ENCODE data around the gene SLBP.

The SLBP gene

DNA sequence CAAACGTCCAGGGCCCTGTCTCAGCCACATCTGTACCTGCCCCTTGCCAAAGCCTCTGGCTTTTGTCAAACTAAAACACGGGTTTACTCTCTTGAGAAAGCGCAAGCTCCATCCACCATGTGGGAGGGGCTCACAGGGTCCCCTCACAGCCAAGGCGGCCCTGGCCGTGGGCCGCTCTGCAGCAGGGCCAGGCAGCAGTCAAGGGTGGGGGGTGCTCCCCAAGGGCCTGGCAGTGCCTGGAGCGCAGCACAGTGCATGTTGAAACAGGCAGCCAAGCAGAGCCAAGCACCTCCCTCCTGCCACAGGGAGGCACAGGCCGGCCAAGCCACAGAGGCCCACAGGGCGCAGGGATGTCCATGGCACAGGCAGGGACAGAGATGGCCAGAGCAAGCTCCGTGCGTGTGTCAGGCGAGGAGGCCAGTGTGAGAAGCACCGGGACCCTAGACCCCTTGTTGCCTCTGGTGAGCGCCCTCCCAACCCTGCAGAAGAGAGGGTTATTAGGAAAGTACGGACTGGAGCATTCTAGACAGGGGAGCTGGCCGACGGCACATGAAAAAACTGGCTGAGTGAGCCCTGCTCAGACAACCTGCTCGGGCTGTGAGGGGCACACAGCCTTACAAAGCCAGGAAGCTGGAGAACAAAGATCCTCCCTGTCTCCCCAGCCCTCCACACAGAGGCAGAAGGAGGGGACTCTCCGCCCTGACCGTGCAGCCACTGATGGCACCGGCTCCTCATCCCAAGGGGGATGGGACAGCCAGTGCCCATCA, 67.0 kb downstream of the SLBP start:
- peak; percentile 31 for DNase-seq

DNA sequence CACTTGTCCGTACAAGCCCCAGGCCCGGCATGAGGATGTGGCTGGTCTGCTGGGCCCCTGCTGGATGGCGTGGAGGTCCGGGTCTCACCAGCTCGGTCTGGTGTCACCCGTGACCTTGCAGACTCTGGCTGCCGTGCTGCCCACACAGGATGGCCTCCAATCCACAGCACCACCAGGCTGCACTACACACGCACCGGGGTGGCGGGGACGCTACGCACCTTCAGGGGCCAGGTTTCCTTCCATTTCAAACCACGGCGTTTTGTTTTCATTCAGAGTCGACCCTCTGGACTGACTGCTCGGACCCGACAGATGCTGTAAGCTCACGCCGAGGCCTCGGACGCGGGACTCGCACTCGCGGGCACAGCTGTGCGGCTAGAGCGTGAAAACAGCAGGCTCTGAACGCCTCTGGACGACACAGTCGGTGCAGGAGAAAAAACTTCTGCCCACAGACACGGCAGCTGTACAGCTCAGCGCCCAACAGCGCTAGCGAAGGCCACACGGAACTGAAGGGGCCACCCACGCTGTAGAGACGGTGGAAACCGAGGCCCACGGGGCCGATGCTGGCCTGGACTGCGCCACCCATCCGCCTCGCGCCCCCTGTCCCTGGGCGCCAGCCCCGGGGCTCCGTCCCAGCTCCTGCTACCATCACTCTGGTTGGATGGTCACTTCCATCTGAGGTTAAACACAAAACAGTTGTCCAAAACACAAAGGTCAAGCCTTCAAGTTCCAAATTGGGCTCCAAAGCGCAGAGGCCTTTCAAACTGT, 68.0 kb downstream of the SLBP start:
- DNase-seq: no peak
